ENCODE data around the gene FERMT2.
A peak's percentile ranks its signal among the peaks of the same experiment; 100 is the strongest.

The FERMT2 gene, protein sequence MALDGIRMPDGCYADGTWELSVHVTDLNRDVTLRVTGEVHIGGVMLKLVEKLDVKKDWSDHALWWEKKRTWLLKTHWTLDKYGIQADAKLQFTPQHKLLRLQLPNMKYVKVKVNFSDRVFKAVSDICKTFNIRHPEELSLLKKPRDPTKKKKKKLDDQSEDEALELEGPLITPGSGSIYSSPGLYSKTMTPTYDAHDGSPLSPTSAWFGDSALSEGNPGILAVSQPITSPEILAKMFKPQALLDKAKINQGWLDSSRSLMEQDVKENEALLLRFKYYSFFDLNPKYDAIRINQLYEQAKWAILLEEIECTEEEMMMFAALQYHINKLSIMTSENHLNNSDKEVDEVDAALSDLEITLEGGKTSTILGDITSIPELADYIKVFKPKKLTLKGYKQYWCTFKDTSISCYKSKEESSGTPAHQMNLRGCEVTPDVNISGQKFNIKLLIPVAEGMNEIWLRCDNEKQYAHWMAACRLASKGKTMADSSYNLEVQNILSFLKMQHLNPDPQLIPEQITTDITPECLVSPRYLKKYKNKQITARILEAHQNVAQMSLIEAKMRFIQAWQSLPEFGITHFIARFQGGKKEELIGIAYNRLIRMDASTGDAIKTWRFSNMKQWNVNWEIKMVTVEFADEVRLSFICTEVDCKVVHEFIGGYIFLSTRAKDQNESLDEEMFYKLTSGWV

DNA sequence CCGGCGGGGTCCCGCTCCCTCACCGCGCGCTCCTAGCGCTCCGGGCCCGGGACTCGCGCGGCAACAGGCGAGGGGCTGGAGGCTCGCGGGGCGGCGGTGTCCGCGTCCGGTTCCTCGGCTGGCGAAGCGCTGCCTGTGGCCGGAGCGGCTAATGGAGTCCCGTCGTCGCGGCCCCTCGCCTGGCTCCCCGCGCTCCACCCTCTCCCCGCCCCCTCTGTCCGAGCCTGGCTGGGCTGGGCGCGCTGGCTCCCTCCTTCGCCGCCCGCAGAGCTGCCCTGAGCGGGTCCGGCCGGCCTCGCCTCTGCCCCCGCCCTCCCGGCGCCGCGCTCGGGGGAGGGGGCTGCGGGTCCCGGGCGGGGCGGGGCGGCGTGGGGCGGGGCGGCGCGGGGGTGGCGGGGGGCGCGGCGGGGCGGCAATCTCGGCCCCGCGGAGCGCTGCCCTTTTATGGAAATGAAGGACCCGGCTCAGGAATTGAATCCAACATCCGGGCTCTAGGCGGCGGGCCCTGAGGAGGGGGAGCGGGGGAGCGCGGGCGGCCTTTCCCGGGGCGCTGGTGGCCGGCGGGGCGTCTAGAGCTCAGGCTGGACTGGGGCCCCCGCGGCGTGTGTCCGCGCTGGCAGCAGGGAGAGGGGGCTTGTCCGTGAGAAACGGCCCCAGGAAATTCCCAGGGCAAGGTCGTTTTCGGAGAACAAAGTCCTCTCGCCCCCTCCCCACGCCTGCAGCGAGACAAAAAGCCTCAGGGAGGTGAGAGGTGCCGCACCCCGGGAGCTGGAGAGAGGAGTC is at the start of gene FERMT2:
TSS of gene FERMT2 (minus strand) at position 153 of the 783 bp plus-strand sequence. CDS start 482 bp downstream, outside the sequence.
- DNase-seq, result peak; percentile 86

DNA sequence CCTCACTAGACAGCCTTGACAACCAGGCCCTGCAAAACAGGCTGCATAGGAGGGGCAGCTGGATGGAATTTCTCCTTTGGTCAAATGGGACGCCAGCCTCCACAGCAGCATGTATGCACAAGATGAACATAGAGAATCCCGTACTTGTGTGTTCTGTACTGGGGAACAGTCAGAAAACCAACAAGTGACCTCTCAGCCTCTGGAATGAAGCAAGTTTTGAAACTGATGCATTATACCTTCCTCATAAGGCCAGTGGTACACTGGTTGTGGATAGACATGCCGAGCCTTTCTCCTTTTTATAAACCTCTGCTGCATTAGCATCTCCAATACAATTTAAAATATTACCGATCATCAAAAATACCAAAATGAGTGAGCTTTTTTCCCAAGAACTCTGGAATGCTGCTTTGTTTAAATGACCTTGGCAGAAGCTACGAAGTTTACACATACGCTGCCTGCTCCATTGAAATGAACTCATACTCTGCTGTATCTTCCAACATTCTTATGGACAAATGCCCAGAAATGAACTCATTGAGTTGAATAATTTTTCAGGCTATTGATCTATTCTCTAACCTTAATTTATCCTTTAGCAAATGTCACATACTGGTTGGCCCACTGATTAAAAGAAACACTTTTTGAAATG is 47.6 kb upstream of the FERMT2 start:
- no peak for DNase-seq

DNA sequence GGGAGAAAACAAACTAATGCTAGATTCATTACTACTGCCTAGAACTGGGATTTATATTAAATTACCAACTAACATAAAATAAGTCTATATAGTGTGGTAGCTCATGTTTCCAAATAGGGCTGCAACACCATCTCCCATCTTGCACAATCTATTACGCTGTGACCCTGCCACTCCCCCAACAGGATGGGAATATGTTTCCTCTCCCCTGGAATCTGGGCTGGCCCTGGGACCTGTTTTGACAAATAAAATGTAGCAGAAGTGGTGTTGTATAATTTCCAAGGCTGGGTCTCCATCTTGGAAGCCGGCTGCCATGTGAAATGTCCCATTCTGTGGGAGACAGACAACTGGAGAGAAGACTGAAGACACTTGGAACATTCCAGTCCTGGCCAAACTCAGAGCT is 45.6 kb upstream of the FERMT2 start:
- no peak for DNase-seq

DNA sequence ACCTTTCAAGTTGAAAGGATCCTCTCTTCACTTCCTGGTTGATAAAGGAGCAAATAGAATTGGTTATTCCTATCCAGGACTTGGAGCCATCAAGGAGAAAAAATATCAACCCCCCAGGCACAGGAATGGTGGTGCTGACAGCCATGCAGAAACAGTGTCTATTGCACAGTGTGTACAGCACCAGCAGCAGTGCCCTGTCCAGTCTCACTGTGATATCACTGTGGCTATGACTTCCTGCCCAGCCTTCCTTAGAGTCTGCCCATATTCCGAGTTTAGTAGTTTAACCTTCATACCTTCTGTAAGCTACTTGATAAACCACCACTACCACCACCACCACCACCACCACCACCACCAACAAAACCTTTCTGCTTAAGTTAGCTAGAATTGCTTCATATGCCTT is 45.1 kb upstream of the FERMT2 start:
- DNase-seq, result no peak

DNA sequence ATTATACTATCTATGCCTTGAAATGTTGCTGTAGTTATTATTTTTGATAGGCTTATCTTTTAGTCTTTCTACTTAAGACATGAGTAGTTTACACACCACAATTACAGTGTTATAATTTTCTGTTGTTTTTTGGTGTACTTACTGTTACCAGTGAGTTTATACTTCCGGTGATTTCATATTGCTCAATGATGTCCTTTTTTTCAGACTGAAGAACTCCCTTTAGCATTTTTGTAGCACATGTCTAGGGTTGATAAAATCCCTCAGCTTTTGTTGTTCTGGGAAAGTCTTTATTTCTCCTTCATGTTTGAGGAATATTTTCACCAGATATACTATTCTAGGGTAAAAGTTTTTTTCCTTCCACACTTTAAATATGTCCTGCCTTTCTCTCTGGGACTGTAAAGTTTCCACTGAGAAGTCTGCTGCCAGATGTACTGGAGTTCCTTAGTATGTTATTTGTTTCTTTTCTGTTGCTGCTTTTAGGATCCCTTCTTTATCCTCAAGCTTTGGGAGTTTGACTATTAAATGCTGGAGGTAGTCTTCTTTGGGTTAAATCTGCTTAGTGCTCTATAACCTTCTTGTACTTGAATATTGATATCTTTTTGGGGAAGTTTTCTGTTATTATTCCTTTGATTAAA is 41.5 kb upstream of the FERMT2 start:
- no peak for DNase-seq

DNA sequence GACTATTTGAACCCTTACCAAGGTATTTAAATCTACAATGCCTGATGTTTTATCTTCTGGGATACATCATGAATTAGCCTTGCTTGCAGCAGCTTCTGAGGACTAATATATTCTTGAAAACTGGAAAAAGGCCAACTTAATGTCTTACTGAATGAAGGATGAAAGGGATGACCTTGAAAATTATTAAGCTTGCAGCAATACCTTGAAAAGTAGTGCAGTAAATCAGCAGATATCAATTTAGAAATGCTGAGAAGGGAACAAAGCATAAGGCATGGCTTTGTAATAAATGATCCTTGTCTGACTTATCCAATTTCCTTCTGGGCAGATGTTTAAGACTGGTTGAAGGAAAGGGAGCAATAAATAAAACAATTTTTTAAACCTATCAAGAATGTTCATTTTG is 37.3 kb upstream of the FERMT2 start:
- DNase-seq, result no peak

DNA sequence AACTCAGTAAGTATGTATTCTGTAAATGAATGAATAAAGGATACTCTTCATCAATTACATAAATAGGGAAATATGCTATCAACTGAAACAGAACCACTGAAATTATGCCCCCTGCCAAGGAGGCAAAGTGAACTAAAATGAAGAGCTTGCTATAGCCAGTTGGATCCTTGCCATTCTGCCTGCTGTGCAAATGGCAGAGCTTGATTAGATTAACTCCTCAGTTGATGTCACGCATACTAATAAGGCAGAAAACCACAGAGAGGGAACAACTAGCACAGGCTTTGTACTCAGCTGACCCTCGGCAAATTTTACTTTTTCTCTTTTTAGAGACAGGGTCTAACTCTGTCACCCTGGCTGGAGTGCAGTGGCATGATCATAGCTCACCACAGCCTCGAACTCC is 36.7 kb upstream of the FERMT2 start:
- peak; percentile 57 for DNase-seq

DNA sequence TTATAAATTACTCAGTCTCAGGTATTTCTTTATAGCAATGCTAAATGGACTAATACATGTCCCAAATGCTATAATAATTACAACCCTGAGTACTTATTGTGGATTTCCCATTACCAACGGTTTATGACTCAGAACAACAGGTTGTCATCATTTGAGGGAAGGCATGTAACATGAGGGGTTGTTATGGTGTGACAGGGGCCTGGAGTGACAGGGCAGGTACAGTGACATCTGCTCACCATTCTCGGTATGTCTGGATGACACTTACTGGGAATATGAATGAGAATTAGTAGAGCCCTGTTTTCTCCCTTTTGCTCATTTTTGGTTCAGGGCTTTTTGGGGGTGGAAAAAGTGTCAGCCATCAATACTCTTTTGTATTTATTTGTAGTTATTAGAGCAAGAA is 36.2 kb upstream of the FERMT2 start:
- DNase-seq, result no peak

DNA sequence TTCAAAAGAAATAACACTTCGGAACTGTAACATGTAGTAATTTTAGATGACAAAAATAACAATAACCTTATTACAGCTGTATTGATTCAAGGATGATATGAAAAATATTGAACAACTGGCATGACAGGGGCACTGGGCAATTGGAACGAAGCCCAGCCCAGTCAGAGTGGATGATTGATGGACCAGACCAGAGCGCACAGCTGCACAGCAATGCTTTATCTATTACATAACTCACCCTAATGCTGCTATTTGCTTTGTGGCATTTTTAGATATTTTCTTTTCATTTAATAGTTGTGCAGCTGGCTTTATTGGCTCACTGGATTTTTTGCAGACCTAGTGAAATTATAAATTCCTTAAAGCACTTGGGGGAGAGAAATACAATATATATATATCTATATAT is 26.9 kb upstream of the FERMT2 start:
- no peak for DNase-seq

DNA sequence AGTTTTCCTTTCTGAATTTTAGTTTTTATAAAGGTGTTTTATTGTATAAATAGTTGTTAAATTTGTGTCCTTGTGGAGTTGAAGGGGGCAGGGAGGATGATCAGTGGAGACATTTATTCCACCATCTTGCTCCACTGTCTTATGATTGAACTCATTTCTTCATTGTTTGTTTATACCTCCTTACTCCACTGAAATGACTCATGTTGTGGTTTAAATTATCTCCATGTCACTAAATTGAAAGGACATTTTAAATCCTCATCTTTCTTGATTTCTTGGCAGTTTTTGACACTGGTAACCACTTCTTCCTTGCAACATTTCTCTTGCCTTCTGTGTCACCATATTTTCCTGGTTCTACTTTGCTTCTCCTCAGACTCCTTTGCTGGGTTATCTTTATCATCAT is 23.6 kb upstream of the FERMT2 start:
- DNase-seq, result no peak

DNA sequence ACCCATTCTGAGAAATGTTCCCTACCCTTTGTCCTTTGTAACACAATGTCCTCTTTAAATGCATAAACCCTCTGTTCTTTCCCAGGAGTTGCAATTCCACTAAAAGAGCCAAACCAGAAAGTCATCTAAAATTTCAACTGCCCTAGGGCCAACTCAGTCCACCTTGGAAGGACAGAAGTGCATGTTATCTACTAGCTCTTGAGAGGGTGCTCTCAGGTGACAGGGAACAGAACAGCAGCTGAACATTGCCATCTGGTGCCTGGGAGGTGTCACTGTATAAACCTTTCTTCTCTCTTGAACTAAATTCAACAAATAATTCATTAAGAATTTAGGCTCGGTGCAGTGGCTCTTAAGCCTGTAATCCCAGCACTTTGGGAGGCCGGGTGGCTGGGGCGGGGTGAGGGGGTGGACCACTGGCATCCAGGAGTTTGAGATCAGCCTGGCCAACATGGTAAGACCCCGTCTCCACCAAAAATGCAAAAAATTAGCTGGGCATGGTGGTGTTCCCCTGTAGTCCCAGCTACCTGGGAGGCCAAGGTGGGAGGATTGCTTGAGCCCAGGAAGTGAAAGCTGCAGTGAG is 10.3 kb upstream of the FERMT2 start:
- DNase-seq, result peak; percentile 47

DNA sequence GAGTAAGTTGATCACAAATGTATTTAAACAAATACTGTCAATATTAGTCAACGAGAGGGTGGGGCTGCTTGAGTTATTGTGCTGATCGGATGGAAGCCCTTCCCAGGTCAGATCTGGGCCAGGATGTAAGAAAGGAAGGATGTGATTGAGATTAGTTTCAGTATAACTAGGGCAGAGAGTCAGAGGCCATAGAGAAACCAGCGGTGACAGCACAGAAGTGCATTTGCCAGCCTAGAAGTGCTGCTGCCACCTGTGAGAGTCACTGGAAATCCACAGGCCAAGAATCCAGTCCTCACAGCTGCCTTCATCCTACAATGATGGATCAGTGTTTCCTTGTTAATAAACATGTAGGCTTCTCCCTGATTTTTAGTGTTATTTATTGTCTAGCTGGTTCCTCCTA is 9.8 kb upstream of the FERMT2 start:
- DNase-seq, result no peak

DNA sequence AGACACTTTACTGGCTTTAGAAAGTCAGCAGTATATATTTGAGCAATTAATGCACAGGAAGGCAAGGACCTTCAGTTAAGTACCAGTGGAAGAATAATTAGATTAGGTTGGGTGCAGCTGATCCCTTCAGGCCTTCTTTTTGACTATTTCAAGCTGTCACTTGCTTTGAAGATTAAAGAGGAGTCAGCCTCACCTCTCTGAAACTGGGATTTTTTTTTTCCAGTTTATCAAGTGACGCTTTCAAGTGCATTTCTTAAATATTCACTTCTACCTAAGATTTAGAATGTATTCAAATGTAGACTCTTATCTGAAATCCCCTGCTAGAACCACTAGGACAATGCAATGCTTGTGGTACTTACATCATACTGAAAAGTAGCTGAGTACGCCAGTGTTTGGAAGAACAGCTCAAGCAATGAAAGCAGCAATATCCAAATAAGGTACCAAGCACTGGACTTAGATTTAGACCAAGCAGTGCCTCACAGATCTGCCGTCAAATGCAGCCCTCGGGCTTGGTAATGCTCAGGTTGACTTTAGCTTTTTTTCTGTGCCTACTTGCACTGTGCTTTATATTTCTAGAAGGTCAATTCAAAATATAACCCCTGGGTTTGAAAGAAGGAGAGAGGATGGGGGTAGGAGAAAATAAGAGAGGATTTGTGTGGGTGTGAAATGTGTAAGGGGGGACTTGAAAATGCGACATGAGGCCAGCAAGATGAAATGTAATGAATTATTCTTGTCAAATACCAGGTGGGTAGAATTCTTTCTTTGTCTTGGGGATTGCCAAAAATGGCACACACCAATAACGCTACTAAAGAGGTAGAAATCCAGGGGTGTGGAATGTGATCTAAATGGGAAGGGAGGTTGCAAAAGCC is 3.7 kb upstream of the FERMT2 start:
- DNase-seq, result no peak

DNA sequence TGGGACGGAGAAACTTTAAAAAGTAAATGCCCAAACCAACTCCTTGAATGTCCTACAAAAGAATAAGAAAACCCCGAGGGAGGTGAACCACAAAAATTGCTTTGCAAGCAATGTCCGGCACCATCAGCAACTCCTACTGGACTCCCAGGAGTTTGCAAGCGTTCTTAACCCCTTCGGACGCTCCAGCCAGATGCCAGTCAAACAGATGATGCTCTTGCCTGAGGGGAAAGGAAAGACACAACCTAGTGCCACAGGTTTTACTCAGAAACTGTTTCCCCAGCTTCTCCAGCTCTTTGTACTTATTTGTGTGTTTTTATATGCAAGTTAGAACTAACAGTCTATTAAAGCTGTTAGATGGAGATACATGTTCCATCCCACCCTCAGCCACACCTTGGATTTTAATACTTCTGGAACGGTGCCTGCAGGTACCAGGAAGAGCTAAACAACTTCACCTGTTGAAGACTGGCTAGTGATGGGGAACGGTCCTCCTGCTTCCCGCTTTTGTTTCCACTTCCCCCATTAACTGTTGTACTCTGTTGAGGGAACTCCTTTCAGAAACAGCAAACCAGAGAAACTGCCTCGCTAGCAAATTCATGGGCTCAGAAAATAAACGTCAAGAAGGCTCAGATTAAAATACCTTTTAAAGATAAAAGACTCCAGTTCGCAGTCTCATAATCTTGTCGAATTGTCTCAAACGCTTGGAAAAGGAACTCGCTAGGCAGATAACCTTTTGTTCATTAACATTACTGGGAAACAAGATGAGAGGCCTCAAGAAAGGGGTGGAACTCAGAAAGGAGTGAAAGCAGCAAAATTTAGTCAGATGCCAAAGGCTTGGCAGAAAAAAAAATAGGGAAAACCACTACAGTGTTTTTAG is 1.1 kb upstream of the FERMT2 start:
- peak; percentile 47 for DNase-seq

DNA sequence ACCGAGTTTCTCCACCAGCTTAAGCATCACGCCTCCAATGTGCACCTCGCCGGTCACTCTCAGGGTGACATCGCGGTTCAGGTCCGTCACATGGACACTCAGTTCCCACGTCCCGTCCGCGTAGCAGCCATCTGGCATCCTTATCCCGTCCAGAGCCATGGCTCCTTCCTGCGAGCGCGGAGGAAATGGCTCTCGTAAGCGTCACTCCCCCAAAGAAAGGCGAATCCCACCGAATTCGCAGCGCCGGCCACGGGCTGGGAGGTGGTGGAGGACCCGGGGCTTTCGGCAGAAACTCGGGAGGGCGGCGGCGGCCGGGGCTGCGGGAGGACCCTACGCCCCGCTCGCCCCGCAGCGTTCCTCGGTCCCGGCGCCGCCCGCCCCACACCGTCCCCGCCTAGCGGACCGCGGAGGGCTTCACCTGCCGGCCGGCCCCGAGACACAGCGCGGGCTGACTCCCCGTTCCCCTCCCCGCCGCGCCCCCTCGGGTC is 396 bp downstream of the FERMT2 start:
- DNase-seq, result peak; percentile 46

DNA sequence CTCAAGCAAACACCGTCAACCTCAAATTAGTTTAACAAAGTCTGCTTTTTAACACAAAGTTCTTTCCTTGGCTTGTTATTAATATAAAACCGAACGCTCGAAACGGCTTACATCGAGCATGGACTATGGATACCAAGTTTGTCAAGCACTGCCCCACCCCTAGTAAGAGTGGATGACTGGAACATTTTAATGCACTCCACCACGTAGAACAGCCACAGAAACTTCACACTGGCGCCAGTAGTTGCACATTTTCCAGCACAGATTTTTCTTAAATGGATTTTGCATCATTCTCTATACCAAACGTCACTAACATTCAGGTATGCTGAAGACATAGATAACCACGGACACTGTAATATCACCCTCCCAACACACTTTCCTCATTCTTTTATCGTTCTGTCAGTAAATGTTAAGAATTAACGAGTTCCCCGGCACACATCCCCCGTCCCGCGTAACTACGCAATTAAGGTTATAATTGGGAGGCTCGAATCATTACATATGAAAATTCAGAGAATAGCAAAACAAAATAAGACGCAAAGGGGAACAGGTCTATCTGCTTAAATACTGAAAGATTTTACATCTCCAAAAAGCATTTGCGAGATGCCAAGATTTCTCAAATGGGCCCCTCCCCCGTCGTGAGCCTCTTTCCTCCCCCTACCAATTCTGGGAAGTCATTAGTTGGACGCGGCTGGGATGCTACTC is 990 bp downstream of the FERMT2 start:
- no peak for DNase-seq

DNA sequence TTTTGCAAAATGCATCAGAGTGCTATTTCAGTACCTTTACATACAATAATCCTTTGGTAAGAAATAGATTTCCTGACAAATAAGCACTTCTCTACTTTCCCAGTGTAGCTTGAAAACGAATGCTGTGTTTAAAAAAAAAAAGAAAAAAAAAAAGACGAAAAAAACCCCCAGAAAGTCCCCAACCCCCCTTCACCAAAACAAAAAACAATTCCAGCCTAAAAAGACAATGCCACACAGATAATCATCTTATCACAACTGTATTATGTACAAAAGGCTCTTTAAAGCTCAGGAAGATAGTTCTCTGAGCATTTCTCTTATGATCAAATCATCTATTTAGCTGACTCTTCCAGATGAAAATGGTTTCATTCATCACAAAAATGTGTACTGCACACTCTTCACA is 1.6 kb downstream of the FERMT2 start:
- DNase-seq, result no peak

DNA sequence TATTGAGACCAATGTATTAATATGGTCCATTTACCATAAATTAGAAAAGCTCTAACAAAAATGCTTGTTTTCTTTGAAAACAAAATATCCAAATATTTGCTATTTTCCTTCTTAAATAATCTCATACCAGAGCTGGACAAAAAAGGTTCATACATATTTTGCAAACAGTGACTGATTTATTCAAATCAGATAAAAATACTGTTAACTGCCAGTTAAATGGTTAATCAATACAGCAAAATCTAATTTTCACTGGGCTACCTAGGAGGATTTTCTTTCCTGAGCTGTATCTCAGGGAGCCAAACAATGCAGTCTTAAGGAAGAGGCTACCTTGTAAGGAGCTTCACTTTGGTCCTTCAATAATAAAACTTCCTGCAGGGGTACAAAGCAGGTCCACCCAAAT is 2.0 kb downstream of the FERMT2 start:
- no peak for DNase-seq

DNA sequence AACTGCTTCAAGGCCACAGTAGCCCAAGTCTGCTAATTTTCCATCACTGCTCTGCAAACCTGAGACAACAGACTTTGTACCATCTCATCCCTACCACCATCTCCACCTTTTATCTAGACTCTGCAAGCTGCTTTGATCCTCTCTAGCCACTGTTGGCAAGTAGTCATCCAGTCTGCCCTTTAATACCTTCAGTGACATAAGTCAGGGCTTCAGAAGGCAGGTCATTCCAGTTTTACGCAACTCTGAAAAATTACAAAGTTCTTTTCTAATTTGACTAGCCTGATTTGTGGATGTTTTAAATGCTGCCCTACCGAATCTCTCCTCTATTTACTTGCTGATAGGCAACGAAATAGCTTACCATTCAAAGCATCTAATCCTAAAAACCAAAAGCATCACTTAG is 2.8 kb downstream of the FERMT2 start:
- no peak for DNase-seq
